HG03064 (cell line): ENCODE data around the gene MTNR1B.

Experiments used
- ATAC-seq: cut with Tn5 transposase; IDR thresholded peaks from one replicate; pipeline ENCODE4 v1.9.1; 2021; ENCODE audit warnings: low read depth; ENCODE audit not compliant: unreplicated experiment

Gene MTNR1B

DNA sequence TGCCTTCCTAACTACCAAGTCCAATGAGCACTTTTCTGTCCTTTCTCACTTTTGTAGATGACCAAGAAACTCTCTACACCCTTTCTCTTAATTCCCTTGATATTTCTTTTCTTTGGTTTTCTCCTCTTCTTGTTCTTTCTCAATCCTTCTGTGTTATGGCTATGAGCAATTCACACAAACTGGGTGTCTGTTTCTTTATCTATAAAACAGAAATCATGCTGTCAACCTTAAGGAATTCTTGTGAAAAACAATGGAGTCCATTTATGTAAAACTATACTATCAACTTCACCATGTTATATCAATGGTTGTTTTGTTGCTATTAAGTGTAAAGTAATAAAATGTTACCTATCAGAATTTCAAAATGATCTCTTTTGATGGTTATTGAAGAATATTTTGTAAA is 7.2 kb downstream of the MTNR1B start:
- no peak for ATAC-seq

- no peak for ATAC-seq
Measured at GRCh38 chr11:92977401-92977800, 8.0 kb downstream of the MTNR1B start.

- ATAC-seq = no peak
Measured at GRCh38 chr11:92978271-92979111, 9.0 kb downstream of the MTNR1B start.

- ATAC-seq = no peak
Measured at GRCh38 chr11:92979176-92979575, 9.7 kb downstream of the MTNR1B start.

- ATAC-seq = no peak
Measured at GRCh38 chr11:92980312-92980711, 10.9 kb downstream of the MTNR1B start.

DNA sequence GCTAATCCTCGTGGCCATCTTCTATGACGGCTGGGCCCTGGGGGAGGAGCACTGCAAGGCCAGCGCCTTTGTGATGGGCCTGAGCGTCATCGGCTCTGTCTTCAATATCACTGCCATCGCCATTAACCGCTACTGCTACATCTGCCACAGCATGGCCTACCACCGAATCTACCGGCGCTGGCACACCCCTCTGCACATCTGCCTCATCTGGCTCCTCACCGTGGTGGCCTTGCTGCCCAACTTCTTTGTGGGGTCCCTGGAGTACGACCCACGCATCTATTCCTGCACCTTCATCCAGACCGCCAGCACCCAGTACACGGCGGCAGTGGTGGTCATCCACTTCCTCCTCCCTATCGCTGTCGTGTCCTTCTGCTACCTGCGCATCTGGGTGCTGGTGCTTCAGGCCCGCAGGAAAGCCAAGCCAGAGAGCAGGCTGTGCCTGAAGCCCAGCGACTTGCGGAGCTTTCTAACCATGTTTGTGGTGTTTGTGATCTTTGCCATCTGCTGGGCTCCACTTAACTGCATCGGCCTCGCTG is 12.1 kb downstream of the MTNR1B start:
- ATAC-seq = no peak

- no peak for ATAC-seq
Measured at GRCh38 chr11:92986585-92986984, 17.1 kb downstream of the MTNR1B start.

GRCh38 chr11:92993004-92993403 is 23.6 kb downstream of the MTNR1B start:
- ATAC-seq = no peak

DNA sequence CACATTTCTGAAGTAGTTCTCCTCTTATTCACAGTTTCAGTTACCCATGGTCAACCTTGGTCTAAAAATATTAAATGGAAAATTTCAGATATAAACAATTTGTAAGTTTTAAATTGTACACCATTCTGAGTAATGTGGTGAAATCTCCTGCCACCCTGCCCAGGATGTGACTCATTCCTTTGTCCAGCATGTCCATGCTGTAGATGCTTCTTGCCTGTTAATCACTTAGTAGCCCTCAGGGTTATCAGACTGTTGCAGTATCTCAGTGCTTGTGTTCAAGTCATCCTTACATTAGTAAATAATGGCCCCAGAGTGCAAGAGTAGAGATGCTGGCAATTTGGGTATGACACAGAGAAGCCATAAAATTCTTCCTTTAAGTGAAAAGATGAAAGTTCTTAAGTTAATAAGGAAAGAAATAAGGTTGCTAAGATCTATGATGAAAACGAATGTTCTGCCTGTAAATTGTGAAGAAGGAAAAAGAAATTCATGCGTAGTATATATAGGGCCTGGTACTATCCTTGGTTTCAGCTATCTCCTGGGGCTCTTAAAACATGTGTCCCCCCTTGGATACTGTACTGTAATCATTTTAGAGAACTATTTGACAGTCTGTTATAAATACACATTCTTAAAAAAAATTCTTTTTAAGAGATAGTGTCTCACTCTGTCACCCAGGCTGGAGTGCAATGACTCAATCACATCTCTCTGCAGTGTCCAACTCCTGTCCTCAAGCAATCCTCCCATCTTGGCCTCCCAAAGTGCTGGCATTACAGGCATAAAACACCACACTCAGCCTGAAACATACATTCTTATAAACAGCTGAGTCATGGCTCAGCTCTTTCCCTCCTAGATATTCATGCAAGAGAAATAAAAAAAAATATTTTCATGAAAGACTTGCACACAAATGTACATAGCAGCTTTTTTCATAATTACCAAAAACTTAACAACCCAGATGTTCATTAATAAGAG is 31.3 kb downstream of the MTNR1B start:
- no peak for ATAC-seq

- no peak for ATAC-seq
Measured at GRCh38 chr11:93001806-93002205, 32.4 kb downstream of the MTNR1B start.

DNA sequence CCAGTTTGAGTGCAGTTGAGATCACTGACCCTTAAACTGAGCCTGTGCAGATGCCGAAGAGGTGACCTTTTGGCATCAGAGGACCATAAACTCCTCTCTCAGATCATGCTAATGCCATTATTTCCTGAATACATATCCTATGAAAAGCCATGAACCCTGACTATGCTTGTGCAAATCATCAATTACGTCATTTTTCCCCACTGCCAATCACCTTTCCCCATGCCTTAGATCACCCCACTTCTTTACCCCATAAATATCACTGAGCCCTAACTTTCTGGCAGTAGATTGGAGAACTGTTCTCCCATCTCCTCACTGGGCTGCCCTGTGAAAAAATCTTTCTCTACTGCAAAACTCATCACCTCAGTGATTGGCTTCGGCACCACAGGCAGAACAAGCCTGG is 32.9 kb downstream of the MTNR1B start:
- ATAC-seq = no peak

DNA sequence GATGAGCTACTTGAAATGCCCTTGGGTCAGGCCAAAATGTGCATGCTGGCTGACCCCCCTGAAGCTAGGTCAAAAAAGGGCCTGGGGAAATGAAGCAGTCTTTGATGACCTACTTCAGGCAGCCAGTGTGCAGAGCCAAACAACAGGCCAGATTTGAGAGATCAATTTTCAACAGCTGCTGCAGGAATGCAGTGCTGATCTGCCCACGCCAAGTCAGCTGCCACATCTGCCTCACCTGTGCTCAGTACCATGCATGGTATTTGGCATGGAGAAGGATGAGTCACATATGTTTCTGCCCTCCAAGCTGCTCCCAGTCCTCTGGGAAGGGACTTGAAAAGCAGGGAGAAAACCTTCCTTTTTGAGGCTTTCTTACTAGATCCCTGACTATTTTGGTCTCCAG is 35.8 kb downstream of the MTNR1B start:
- ATAC-seq = no peak

GRCh38 chr11:93013646-93014045 is 44.2 kb downstream of the MTNR1B start:
- no peak for ATAC-seq

GRCh38 chr11:93016595-93016994 is 47.1 kb downstream of the MTNR1B start:
- no peak for ATAC-seq

DNA sequence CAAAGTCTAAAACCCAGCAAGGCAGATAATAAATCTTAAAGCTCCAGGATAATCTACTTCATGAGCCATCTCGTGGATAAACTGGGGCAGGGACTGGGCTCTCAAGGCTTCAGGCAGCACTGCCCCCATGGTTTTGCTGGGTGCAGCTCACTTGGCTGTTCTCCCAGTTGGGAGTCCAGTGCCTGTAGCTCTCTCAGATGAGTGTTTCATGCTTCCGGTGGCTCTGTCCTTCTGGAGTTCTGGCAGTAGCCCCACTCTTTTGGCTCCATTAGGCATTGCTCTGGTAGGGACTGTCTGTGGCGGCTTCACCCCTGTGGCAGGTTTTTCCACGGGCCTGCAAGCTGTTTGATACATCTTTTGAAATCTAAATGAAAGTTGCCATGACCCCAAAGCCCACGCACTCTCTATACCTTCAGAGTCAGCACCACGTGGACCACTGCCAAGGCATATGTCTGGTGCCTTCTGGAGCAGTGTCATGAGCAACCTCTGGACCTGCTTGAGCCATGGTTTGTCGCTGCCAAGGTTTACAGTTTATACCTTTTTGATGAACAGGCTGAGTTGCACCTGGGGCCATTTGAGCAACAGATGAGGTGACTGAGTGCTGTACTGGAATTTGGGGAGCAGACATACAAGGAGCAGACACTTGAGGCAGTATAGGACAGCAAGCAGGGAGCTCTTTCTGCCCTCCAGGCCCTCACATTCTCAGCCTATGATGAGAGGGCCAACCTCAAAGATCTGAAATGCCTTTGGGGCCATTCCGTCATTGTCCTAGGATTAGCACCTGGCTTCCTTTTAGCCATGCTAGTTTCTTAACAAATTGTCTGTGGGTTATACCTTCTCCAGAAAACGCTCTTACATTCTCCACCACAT is 48.6 kb downstream of the MTNR1B start:
- ATAC-seq = no peak

GRCh38 chr11:93020248-93021046 is 51.0 kb downstream of the MTNR1B start:
- ATAC-seq = no peak

DNA sequence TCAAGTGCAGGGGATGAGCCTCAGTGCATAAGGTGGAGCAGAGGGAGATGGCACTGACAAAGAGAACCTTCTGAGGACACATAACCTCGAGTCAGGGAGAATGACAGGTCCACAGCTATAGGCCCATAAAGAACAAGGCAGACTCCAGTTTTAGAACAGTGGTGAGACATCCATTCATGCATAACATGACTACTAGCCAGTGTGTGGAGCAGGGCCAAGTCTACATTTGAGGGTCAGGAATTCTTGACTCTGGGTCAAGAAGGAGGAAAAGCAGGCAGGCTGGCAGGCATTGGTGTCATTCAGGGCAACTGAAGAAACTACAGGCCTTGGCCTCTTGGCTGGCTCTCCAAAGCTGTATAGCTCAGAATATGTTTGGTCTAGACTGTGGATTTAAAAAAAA is 54.9 kb downstream of the MTNR1B start:
- no peak for ATAC-seq

GRCh38 chr11:93025558-93026255 is 56.3 kb downstream of the MTNR1B start:
- no peak for ATAC-seq

DNA sequence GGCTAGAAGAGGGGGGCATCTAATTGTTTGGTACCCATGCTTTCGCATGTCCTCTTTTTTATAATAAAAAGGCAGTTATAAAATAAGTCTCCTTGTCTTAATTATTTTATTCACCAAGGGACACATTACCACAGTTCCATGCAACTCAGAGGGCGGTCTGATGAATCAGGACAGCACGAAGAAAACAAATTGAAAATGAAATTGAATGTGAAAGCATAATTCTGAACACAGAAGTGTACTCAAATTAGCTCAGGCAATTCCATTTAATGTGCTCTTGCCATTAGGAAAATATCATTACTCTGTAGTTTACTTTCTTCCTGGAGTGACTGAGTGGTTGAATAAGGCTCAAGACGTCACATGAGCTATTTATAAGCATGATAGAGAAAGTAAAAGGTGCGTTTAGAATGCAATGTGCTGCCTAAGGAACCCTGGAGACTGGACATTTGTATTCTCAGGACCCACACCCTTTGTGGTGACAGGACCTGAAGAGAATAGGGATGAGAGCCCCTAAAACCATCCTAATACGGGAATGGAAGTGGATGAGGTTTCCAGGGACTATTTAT is 59.6 kb downstream of the MTNR1B start:
- ATAC-seq = no peak
